Liver (tissue), 9 donors: ENCODE data around the gene HNRNPM. TPM values are rescaled to one million over a fixed set of nuclear protein-coding genes. Genes with fewer than 3 reads are reported as not detected.

Experiments used
- DNase-seq: peaks from one replicate; pipeline ENCODE4 v3.0.0-alpha.2; 2017; ENCODE audit warnings: low spot score
- H3K27ac ChIP-seq, 2 donors: one replicate each; pipeline ENCODE4 v1.7.0; 2013; ENCODE audit warnings: inconsistent platforms in 2 of 2, low read length in 2 of 2, control low read depth in 1 of 2, low read depth in 1 of 2, mild to moderate bottlenecking in 1 of 2
- H3K27me3 ChIP-seq, 4 donors: one replicate each; pipeline versions ENCODE4 v1.6.1 to v1.7.0; 2013; ENCODE audit warnings: low read length in 3 of 4, inconsistent platforms in 1 of 4, mild to moderate bottlenecking in 1 of 4, moderate library complexity in 1 of 4; ENCODE audit not compliant: control insufficient read depth in 4 of 4, insufficient read depth in 4 of 4
- H3K36me3 ChIP-seq, 4 donors: one replicate each; pipeline versions ENCODE4 v1.6.1 to v1.7.0; 2013; ENCODE audit warnings: low read length in 3 of 4, mild to moderate bottlenecking in 3 of 4, low read depth in 1 of 4, moderate library complexity in 1 of 4; ENCODE audit not compliant: control insufficient read depth in 4 of 4, insufficient read depth in 3 of 4
- H3K4me1 ChIP-seq, 4 donors: one replicate each; pipeline versions ENCODE4 v1.6.1 to v1.7.0; 2013; ENCODE audit warnings: low read length in 3 of 4, mild to moderate bottlenecking in 3 of 4, moderate library complexity in 1 of 4; ENCODE audit not compliant: control insufficient read depth in 4 of 4, insufficient read depth in 4 of 4
- H3K4me3 ChIP-seq, 3 donors: one replicate each; pipeline versions ENCODE4 v1.6.1 to v1.7.0; 2013; ENCODE audit warnings: low read length in 3 of 3, control low read depth in 1 of 3, low read depth in 1 of 3, mild to moderate bottlenecking in 1 of 3
- H3K9ac ChIP-seq, 2 donors: one replicate each; pipeline ENCODE4 v1.7.0; 2013; ENCODE audit warnings: low read length in 2 of 2, mild to moderate bottlenecking in 2 of 2, moderate library complexity in 2 of 2, control low read depth in 1 of 2, low read depth in 1 of 2
- H3K9me3 ChIP-seq, 4 donors: one replicate each; pipeline versions ENCODE4 v1.6.1 to v1.7.0; 2013; ENCODE audit warnings: low read length in 3 of 4; ENCODE audit not compliant: control insufficient read depth in 4 of 4
- FOXA1 ChIP-seq: IDR thresholded peaks from 2 replicates; pipeline ENCODE4 v1.6.1; 2016; ENCODE audit warnings: antibody characterized with exemption
- FOXA2 ChIP-seq: IDR thresholded peaks from 2 replicates; pipeline ENCODE4 v1.6.1; 2016; ENCODE audit warnings: antibody characterized with exemption
- GABPA ChIP-seq, 2 donors: IDR thresholded peaks in 1 of 2; conservative IDR thresholded peaks in 1 of 2; 2 replicates each; pipeline ENCODE4 v1.6.1; 2016; ENCODE audit warnings: antibody characterized with exemption in 2 of 2, mild to moderate bottlenecking in 1 of 2, moderate library complexity in 1 of 2
- HNF4A ChIP-seq, 2 donors: conservative IDR thresholded peaks; 2 replicates each; pipeline ENCODE4 v1.6.1; 2016; ENCODE audit warnings: antibody characterized with exemption in 2 of 2, mild to moderate bottlenecking in 2 of 2
- HNF4G ChIP-seq: IDR thresholded peaks from 2 replicates; pipeline ENCODE4 v1.6.1; 2016; ENCODE audit warnings: antibody characterized with exemption
- JUND ChIP-seq, 2 donors: IDR thresholded peaks; 2 replicates each; pipeline ENCODE4 v1.6.1; 2016; ENCODE audit warnings: antibody characterized with exemption in 2 of 2
- MAX ChIP-seq: IDR thresholded peaks from 2 replicates; pipeline ENCODE4 v1.6.1; 2016; ENCODE audit warnings: antibody characterized with exemption
- NR2F2 ChIP-seq: IDR thresholded peaks from 2 replicates; pipeline ENCODE4 v1.6.1; 2016; ENCODE audit warnings: antibody characterized with exemption
- RAD21 ChIP-seq, 2 donors: IDR thresholded peaks; 2 replicates each; pipeline ENCODE4 v1.6.1; 2016; ENCODE audit warnings: antibody characterized with exemption in 2 of 2, mild to moderate bottlenecking in 2 of 2
- RXRA ChIP-seq, 2 donors: IDR thresholded peaks; 2 replicates each; pipeline ENCODE4 v1.6.1; 2017 to 2018; ENCODE audit warnings: antibody characterized with exemption in 2 of 2, mild to moderate bottlenecking in 1 of 2
- SP1 ChIP-seq: IDR thresholded peaks from 2 replicates; pipeline ENCODE4 v1.6.1; 2018; ENCODE audit warnings: antibody characterized with exemption, mild to moderate bottlenecking
- TAF1 ChIP-seq: conservative IDR thresholded peaks from 2 replicates; pipeline ENCODE4 v1.6.1; 2016; ENCODE audit warnings: antibody characterized with exemption, mild to moderate bottlenecking
- YY1 ChIP-seq: IDR thresholded peaks from 2 replicates; pipeline ENCODE4 v1.6.1; 2016; ENCODE audit warnings: antibody characterized with exemption, mild to moderate bottlenecking
- WGBS: extraction: QIAGEN DNeasy Blood & Tissue Kit; methylation state at CpG from one replicate; pipeline ENCODE4 v1.1.7; 2013; 5-methylcytosine and 5-hydroxymethylcytosine counted together
- polyA plus RNA-seq, 2 donors: library from polyadenylated mRNA; stranded (reverse) in 1 of 2; unstranded in 1 of 2; fragments of 200-250 nt in 1 of 2; fragments of >200 nt in 1 of 2; fragmentation: Nextera tagmentation in 1 of 2; extraction: Ambion mirVana in 1 of 2; gene quantifications; one replicate each; pipeline versions ENCODE4 v1.2.1 to v1.2.3, GENCODE V29; 2013 to 2015
- total RNA-seq, 2 donors: library from RNA; depleted of rRNA; stranded (reverse); fragments of >200 nt; gene quantifications; one replicate each; pipeline ENCODE4 v1.2.3, GENCODE V29; 2014
- TF ChIP-seq, protein P1 (sequence below): IDR thresholded peaks from 2 replicates; pipeline ENCODE4 v1.6.1; 2016; ENCODE audit warnings: antibody characterized with exemption, mild to moderate bottlenecking
- TF ChIP-seq, protein P2 (sequence below): fragments of 150-350 bp; IDR thresholded peaks from 2 replicates; pipeline ENCODE4 v1.5.1; 2017; ENCODE audit warnings: improper control_type of control experiment, low read depth, low read length; ENCODE audit not compliant: missing input control
- TF ChIP-seq, protein P3 (sequence below): IDR thresholded peaks from 2 replicates; pipeline ENCODE4 v1.6.1; 2016; ENCODE audit warnings: antibody characterized with exemption
- TF ChIP-seq, protein P4 (sequence below): IDR thresholded peaks from 2 replicates; pipeline ENCODE4 v1.6.1; 2016; ENCODE audit warnings: antibody characterized with exemption
- donor health status: healthy.
- donor health status: healthy.
- donor health status: healthy.
- donor health status: healthy.
- donor health status: healthy.

HNRNPM gene
- total and polyA plus RNA-seq, 4 donors: 39.4 to 86.9 (median 70.7) TPM

DNA sequence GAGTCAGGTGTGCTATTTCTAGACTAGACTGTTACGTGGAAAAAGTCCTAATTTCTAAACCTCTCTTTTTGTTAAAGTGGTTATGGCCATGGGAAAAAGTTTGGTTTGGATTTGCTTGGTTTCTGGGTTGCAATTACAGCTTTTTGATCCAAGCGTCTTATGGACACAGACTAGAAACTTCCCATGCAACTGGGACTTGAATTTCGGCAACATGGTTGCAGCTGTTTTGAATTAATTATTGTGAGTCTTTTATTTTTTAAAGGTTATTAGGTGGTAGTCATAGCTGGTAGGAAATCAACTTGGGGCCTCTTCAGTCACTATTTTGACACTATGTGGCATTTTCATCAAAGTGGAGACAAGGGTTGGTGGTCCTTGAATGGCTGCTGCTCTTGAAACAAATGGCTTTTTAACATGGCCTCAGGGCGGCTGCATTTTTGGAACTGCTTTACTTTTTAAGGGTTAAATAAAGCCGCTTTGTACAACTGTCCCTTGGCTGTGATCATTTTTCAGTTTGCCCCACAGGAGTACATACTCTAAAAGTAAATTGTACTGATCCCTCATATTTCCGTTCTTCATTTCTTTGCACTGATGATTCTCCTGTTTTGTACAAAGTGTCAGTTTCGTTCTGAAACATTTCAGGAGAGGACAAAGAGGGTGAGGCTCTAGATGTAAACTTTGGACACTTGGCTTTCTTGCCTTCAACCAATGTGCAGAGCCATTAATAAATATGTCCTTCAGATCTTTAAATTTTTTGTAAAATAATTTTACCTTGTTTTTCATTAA lies 15.9 kb downstream of the HNRNPM start:
- no peaks in the 10 kb centered on the region for H3K27me3 ChIP-seq
- no peak overlapping the region for H3K27ac ChIP-seq
- DNase-seq: no peak
- H3K9me3 ChIP-seq: no peaks in the 10 kb centered on the region
- H3K9ac ChIP-seq: no peak overlapping the region
- H3K36me3 ChIP-seq: peaks cover 2 to 44% (median 33%) of the 10 kb centered on the region in 4 donors
- no peak overlapping the region for H3K4me3 ChIP-seq
- WGBS: 82% methylated on average over 7 of the region's 7 CpGs
- no peak for TF ChIP-seq RAD21 (IDR thresholded peaks at IDR 0.05)
- TF ChIP-seq, protein P1, sequence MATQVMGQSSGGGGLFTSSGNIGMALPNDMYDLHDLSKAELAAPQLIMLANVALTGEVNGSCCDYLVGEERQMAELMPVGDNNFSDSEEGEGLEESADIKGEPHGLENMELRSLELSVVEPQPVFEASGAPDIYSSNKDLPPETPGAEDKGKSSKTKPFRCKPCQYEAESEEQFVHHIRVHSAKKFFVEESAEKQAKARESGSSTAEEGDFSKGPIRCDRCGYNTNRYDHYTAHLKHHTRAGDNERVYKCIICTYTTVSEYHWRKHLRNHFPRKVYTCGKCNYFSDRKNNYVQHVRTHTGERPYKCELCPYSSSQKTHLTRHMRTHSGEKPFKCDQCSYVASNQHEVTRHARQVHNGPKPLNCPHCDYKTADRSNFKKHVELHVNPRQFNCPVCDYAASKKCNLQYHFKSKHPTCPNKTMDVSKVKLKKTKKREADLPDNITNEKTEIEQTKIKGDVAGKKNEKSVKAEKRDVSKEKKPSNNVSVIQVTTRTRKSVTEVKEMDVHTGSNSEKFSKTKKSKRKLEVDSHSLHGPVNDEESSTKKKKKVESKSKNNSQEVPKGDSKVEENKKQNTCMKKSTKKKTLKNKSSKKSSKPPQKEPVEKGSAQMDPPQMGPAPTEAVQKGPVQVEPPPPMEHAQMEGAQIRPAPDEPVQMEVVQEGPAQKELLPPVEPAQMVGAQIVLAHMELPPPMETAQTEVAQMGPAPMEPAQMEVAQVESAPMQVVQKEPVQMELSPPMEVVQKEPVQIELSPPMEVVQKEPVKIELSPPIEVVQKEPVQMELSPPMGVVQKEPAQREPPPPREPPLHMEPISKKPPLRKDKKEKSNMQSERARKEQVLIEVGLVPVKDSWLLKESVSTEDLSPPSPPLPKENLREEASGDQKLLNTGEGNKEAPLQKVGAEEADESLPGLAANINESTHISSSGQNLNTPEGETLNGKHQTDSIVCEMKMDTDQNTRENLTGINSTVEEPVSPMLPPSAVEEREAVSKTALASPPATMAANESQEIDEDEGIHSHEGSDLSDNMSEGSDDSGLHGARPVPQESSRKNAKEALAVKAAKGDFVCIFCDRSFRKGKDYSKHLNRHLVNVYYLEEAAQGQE: no peak
- no peak for TF ChIP-seq HNF4A (conservative IDR thresholded peaks at IDR 0.05)
- TF ChIP-seq JUND (IDR thresholded peaks at IDR 0.05): no peak
- TF ChIP-seq TAF1: no peak
- TF ChIP-seq, protein P2, sequence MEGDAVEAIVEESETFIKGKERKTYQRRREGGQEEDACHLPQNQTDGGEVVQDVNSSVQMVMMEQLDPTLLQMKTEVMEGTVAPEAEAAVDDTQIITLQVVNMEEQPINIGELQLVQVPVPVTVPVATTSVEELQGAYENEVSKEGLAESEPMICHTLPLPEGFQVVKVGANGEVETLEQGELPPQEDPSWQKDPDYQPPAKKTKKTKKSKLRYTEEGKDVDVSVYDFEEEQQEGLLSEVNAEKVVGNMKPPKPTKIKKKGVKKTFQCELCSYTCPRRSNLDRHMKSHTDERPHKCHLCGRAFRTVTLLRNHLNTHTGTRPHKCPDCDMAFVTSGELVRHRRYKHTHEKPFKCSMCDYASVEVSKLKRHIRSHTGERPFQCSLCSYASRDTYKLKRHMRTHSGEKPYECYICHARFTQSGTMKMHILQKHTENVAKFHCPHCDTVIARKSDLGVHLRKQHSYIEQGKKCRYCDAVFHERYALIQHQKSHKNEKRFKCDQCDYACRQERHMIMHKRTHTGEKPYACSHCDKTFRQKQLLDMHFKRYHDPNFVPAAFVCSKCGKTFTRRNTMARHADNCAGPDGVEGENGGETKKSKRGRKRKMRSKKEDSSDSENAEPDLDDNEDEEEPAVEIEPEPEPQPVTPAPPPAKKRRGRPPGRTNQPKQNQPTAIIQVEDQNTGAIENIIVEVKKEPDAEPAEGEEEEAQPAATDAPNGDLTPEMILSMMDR: no peak
- TF ChIP-seq FOXA2: no peak
- TF ChIP-seq SP1: no peak
- TF ChIP-seq, protein P3, sequence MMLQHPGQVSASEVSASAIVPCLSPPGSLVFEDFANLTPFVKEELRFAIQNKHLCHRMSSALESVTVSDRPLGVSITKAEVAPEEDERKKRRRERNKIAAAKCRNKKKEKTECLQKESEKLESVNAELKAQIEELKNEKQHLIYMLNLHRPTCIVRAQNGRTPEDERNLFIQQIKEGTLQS: no peak
- no peak for TF ChIP-seq MAX
- no peak for TF ChIP-seq GABPA (IDR thresholded peaks at IDR 0.05 in 1 of 2, conservative IDR thresholded peaks at IDR 0.05 in 1 of 2)
- no peak for TF ChIP-seq RXRA (IDR thresholded peaks at IDR 0.05)
- H3K4me1 ChIP-seq: peaks cover 16 to 41% (median 32%) of the 10 kb centered on the region in 4 donors

DNA sequence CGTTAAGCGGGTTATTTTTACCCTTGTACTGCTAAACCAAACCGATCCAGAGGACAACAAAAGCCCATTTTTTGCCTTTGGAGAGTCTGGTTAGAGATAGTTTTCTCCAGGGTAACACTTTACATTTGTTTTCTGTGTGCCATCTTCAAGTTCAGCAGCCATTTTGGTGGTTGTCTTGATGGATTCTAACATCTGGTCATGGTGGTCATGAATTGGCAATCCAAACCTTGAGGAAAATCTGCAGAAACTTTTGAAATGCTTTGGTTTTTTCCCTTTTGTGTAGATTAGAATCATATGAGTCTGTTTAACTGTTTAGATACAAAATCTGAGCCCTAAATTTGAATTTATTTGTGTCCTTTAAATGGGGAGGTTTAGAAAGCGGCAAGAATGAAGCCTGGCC lies 16.6 kb downstream of the HNRNPM start:
- H3K36me3 ChIP-seq: peaks cover 2 to 44% (median 33%) of the 10 kb centered on the region in 4 donors
- 92% methylated on average over 4 of the region's 4 CpGs for WGBS
- no peak for DNase-seq
- no peak for TF ChIP-seq FOXA2
- TF ChIP-seq, protein P2: no peak
- TF ChIP-seq JUND (IDR thresholded peaks at IDR 0.05): no peak
- no peak for TF ChIP-seq NR2F2
- no peak for TF ChIP-seq TAF1
- TF ChIP-seq, protein P3: no peak
- no peak for TF ChIP-seq YY1
- no peak for TF ChIP-seq GABPA (IDR thresholded peaks at IDR 0.05 in 1 of 2, conservative IDR thresholded peaks at IDR 0.05 in 1 of 2)
- TF ChIP-seq RAD21 (IDR thresholded peaks at IDR 0.05): no peak
- TF ChIP-seq MAX: no peak
- no peak for TF ChIP-seq HNF4G
- TF ChIP-seq HNF4A (conservative IDR thresholded peaks at IDR 0.05): no peak
- TF ChIP-seq RXRA (IDR thresholded peaks at IDR 0.05): no peak
- TF ChIP-seq, protein P4, sequence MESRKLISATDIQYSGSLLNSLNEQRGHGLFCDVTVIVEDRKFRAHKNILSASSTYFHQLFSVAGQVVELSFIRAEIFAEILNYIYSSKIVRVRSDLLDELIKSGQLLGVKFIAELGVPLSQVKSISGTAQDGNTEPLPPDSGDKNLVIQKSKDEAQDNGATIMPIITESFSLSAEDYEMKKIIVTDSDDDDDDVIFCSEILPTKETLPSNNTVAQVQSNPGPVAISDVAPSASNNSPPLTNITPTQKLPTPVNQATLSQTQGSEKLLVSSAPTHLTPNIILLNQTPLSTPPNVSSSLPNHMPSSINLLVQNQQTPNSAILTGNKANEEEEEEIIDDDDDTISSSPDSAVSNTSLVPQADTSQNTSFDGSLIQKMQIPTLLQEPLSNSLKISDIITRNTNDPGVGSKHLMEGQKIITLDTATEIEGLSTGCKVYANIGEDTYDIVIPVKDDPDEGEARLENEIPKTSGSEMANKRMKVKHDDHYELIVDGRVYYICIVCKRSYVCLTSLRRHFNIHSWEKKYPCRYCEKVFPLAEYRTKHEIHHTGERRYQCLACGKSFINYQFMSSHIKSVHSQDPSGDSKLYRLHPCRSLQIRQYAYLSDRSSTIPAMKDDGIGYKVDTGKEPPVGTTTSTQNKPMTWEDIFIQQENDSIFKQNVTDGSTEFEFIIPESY: no peak
- TF ChIP-seq FOXA1: no peak
- peaks cover 16 to 41% (median 32%) of the 10 kb centered on the region in 4 donors for H3K4me1 ChIP-seq
- H3K27ac ChIP-seq: no peak overlapping the region
- H3K9ac ChIP-seq: no peak overlapping the region
- H3K27me3 ChIP-seq: no peaks in the 10 kb centered on the region
- no peaks in the 10 kb centered on the region for H3K9me3 ChIP-seq
- H3K4me3 ChIP-seq: no peak overlapping the region
